Subcutaneous adipose tissue (tissue), 4 donors: ENCODE data around the gene BACH1. TPM values are rescaled to one million over a fixed set of nuclear protein-coding genes. Genes with fewer than 3 reads are reported as not detected.

Source experiments
- total RNA-seq, 4 donors: library from RNA; depleted of rRNA; stranded (reverse); fragments of >200 nt; gene quantifications; one replicate each; pipeline ENCODE4 v1.1.0, GENCODE V29; 2016
- TF ChIP-seq, protein P1 (sequence below): fragments of 450-650 bp; IDR thresholded peaks from one replicate; pipeline ENCODE4 v1.5.1; 2016; ENCODE audit warnings: low read depth, mild to moderate bottlenecking, control low read depth, antibody characterized with exemption, moderate library complexity

BACH1 gene
- total RNA-seq, 4 donors from 2014 or later, result 30.9 to 60.3 (median 45.5) TPM

DNA sequence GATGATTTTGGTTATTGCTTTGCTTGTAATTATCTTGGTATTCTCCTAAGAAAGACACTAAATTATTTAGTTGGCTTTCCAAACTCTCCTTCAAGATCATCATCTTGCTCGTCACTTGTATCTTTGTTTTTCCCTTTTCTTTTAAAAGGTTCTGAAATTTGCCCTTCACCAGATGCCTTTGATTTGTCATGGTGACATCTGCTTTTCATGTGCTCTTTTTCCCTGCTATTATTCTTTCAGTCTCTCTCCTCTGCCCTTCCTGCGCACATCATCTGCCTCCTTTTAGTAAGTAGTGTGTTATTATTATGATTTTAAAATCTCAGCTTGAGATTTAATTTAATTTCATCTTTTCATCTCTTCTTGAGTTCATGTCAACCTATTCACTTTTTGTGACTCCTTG is 92.1 kb downstream of the BACH1 start:
- TF ChIP-seq, protein P1, sequence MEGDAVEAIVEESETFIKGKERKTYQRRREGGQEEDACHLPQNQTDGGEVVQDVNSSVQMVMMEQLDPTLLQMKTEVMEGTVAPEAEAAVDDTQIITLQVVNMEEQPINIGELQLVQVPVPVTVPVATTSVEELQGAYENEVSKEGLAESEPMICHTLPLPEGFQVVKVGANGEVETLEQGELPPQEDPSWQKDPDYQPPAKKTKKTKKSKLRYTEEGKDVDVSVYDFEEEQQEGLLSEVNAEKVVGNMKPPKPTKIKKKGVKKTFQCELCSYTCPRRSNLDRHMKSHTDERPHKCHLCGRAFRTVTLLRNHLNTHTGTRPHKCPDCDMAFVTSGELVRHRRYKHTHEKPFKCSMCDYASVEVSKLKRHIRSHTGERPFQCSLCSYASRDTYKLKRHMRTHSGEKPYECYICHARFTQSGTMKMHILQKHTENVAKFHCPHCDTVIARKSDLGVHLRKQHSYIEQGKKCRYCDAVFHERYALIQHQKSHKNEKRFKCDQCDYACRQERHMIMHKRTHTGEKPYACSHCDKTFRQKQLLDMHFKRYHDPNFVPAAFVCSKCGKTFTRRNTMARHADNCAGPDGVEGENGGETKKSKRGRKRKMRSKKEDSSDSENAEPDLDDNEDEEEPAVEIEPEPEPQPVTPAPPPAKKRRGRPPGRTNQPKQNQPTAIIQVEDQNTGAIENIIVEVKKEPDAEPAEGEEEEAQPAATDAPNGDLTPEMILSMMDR, result no peak

DNA sequence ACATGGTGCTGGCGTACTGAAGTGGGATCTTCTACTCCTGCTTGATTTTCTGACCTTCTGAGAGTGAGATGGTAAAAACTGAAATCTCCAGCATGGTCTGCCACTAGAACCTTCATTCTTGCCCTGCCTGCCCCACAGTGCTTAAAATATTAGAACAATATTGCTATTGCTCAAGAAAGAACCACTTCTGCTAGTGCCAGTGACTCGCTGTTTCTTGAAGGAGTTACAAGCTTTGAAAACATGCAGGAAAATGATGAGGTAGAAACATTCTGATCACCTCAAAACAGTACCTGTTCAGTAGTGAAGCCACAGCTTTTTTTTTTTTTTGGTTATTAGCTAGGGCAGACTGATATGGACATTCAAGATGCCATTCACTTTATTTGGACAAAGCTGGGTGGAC is 95.3 kb downstream of the BACH1 start:
- TF ChIP-seq, protein P1, result no peak

Other genes starting within 250 kb of the BACH1 start
- gene CCT8, start 225.3 kb upstream of the BACH1 start, total RNA-seq, result 100 to 1,000 TPM in 2 of 4 donors, 10 to 100 TPM in 2; 69.1 to 135 (median 102) TPM
- gene MAP3K7CL, start 168.3 kb upstream of the BACH1 start, total RNA-seq, result 10 to 100 TPM in 1 of 4 donors, 1 to 10 TPM in 3; 4.9 to 13.3 (median 6.8) TPM